RWPE2 (cell line): ENCODE data around the gene GPR137C.

ENCODE experiments used
- ATAC-seq: fragments of 200-7000 bp; cut with Tn5 transposase; 3 replicates; pipeline ENCODE4 v1.9.1; 2021; ENCODE audit warnings: low read depth
- DNase-seq: peaks from one replicate; pipeline ENCODE4 v3.0.0-alpha.2; 2020; ENCODE audit warnings: low spot score
- H3K27ac ChIP-seq: fragments of 450-650 bp; 2 replicates; pipeline ENCODE4 v1.5.1; 2017; ENCODE audit warnings: mild to moderate bottlenecking; ENCODE audit not compliant: poor library complexity, severe bottlenecking
- H3K27me3 ChIP-seq: fragments of 250-450 bp; sonication (Bioruptor Pico); 2 replicates; pipeline ENCODE4 v1.5.1; 2021; ENCODE audit warnings: mild to moderate bottlenecking, moderate library complexity; ENCODE audit not compliant: insufficient read depth, poor library complexity, severe bottlenecking
- H3K36me3 ChIP-seq: fragments of 250-450 bp; sonication (Bioruptor Pico); 2 replicates; pipeline ENCODE4 v1.5.1; 2020; ENCODE audit warnings: low read depth, mild to moderate bottlenecking, moderate library complexity
- H3K4me1 ChIP-seq: fragments of 250-450 bp; sonication (Bioruptor Pico); 2 replicates; pipeline ENCODE4 v1.5.1; 2021; ENCODE audit warnings: mild to moderate bottlenecking, moderate library complexity; ENCODE audit not compliant: insufficient read depth, poor library complexity, severe bottlenecking
- H3K4me3 ChIP-seq: fragments of 250-450 bp; sonication (Bioruptor Pico); 2 replicates; pipeline ENCODE4 v1.5.1; 2021; ENCODE audit warnings: mild to moderate bottlenecking, moderate library complexity; ENCODE audit not compliant: severe bottlenecking
- H3K9me3 ChIP-seq: fragments of 250-450 bp; sonication (Bioruptor Pico); 2 replicates; pipeline ENCODE4 v1.5.1; 2021; ENCODE audit warnings: mild to moderate bottlenecking, moderate library complexity; ENCODE audit not compliant: severe bottlenecking
- TF ChIP-seq, protein P1 (sequence below): fragments of 450-650 bp; IDR thresholded peaks from one replicate; pipeline ENCODE4 v1.5.1; 2017; ENCODE audit warnings: mild to moderate bottlenecking, moderate library complexity; ENCODE audit not compliant: poor library complexity, severe bottlenecking

Gene GPR137C

DNA sequence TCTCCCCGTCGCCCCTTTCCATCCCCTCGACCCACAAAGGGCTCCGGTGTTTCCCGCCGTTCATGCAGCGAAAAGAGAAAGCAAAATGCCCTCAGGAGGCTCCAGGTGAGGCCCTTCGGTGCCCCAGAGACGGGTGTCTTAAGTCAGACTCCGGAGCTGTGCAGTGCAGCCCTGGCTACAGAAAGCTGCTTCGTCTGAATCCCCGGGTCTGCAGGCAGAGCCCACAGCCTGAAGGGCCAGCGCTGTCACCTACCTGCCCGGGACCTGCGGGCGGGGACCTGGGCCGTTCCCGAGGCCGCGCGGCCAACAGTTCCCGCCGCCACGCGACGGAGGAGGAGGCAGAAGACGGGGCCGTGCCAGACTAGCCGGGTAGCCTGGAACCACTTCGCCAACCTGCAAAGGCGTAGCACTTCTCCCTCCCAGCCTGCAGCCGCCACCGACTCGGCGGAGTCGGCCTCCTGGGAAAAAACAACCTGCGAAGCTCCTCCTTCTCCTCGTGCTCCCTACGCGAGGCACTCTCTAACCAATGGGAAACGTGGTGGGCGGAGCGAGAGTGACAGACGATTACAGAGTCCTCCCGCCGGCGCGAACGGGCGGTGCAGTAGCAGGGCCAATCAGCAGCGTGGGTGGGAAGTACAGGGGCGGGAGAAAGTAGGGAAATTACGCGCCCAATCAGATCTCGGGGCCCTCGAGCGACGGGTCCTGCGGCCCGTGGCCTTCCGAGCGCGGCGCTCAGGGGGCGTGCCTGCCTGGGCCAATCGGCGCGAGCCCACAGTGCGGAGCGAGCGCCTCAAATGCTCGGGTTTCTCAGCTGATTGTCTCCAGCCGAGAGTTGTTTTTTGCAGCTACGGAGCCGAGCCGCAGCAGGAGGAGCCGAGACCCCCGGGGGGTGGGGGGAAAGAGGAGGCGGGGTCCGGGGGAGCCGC is at the start of gene GPR137C, which contains the start of gene TXNDC16:
Gene GPR137C, plus strand, starts transcription at position 774 of the 926 bp plus-strand sequence. CDS start 312 bp downstream, outside the sequence.
Gene TXNDC16, minus strand, starts transcription at position 443 of the 926 bp plus-strand sequence. CDS start 8,948 bp downstream, outside the sequence.
- Histone ChIP-seq H3K4me3 (peak within 1 kb of the TSS; percentile 59), H3K27me3 (no peaks in the 10 kb centered on the region), H3K27ac (peak within 1 kb of the TSS; percentile 29), H3K4me1 (peaks cover 9% of the 10 kb centered on the region), H3K9me3 (no peaks in the 10 kb centered on the region), H3K36me3 (no peaks in the 10 kb centered on the region)
- peak; percentile 87 for ATAC-seq
- DNase-seq, result peak; percentile 100
- TF ChIP-seq, protein P1, sequence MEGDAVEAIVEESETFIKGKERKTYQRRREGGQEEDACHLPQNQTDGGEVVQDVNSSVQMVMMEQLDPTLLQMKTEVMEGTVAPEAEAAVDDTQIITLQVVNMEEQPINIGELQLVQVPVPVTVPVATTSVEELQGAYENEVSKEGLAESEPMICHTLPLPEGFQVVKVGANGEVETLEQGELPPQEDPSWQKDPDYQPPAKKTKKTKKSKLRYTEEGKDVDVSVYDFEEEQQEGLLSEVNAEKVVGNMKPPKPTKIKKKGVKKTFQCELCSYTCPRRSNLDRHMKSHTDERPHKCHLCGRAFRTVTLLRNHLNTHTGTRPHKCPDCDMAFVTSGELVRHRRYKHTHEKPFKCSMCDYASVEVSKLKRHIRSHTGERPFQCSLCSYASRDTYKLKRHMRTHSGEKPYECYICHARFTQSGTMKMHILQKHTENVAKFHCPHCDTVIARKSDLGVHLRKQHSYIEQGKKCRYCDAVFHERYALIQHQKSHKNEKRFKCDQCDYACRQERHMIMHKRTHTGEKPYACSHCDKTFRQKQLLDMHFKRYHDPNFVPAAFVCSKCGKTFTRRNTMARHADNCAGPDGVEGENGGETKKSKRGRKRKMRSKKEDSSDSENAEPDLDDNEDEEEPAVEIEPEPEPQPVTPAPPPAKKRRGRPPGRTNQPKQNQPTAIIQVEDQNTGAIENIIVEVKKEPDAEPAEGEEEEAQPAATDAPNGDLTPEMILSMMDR, result no peak

- DNase-seq (no peak), ATAC-seq (no peak)
- Histone ChIP-seq H3K4me3 (no peak overlapping the region), H3K4me1 (no peaks in the 10 kb centered on the region), H3K27me3 (no peaks in the 10 kb centered on the region), H3K36me3 (no peaks in the 10 kb centered on the region; the same call in 1 of the 2 replicates), H3K9me3 (no peaks in the 10 kb centered on the region), H3K27ac (no peak overlapping the region)
- TF ChIP-seq, protein P1, result no peak
Observed at GRCh38 chr14:52513249-52513648, 39.4 kb upstream of the GPR137C start.

- Histone ChIP-seq H3K27ac (no peak overlapping the region), H3K4me3 (no peak overlapping the region), H3K9me3 (no peaks in the 10 kb centered on the region), H3K36me3 (no peaks in the 10 kb centered on the region; the same call in 1 of the 2 replicates), H3K4me1 (no peaks in the 10 kb centered on the region), H3K27me3 (no peaks in the 10 kb centered on the region)
- DNase-seq (no peak), ATAC-seq (no peak)
- TF ChIP-seq, protein P1, result no peak
Observed at GRCh38 chr14:52514046-52514811, 38.4 kb upstream of the GPR137C start.

DNA sequence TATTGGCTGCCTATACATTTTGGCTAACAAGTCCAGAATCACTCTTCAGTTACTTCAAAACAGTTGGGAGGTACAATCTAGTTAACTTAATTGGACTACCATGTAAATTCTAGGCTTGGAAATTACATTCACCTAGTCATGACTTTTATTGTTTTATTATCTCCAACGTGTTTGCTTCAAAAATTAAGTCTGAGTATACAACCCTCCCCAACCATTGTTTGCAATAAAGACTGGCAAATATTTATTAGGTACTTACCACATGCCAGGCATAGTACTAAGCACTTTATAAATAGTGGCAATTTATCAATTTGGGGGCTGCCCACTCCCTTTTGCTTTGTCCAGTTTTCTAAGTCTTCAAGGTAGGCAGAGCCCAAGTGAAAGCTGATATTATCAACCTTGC is 30.6 kb upstream of the GPR137C start:
- Histone ChIP-seq H3K36me3 (no peaks in the 10 kb centered on the region), H3K9me3 (no peaks in the 10 kb centered on the region)

More for the DNA sequence above, 30.6 kb upstream of the GPR137C start:
- ATAC-seq (no peak), DNase-seq (no peak)
- TF ChIP-seq, protein P1, result no peak
- Histone ChIP-seq H3K4me1 (no peaks in the 10 kb centered on the region), H3K27ac (no peak overlapping the region), H3K4me3 (no peak overlapping the region), H3K27me3 (no peaks in the 10 kb centered on the region)
